Epithelial cell of esophagus (primary cell): Measurements from ENCODE around the gene MR1.

Experiments
- DNase-seq: peaks from one replicate; pipeline ENCODE4 v3.0.0; 2010; ENCODE audit warnings: low read depth
- H3K4me3 ChIP-seq: 2 replicates; pipeline ENCODE4 v1.5.1; 2011; ENCODE audit warnings: mild to moderate bottlenecking, low read length, control low read depth
- CTCF ChIP-seq: IDR thresholded peaks from 2 replicates; pipeline ENCODE4 v1.5.1; 2011; ENCODE audit warnings: low read depth, mild to moderate bottlenecking, low read length, control low read depth, inconsistent platforms; ENCODE audit not compliant: insufficient read depth; ENCODE audit errors: missing control alignments

The MR1 gene

GRCh38 chr1:181108304-181108867, 74.6 kb downstream of the MR1 start:
- TF ChIP-seq CTCF: no peak
- no peak for DNase-seq
- H3K4me3 ChIP-seq: no peak overlapping the region

GRCh38 chr1:181110013-181110412, 76.2 kb downstream of the MR1 start:
- no peak overlapping the region for H3K4me3 ChIP-seq
- no peak for DNase-seq
- TF ChIP-seq CTCF: no peak
